HL-60 (cell line): ENCODE data around the gene LGALS4.

ENCODE experiments used
- DNase-seq, 2 experiments: peaks; one replicate each; pipeline ENCODE4 v3.0.0-alpha.2; 2010 to 2020; ENCODE audit warnings: low read depth in 1 of 2, low spot score in 1 of 2
- H3K27ac ChIP-seq: fragments of 250-450 bp; sonication (Bioruptor Pico); replicated peaks from 2 replicates; pipeline ENCODE4 v1.5.1; 2020; ENCODE audit warnings: mild to moderate bottlenecking, moderate library complexity
- H3K27me3 ChIP-seq: fragments of 250-450 bp; sonication (Bioruptor Pico); 2 replicates; pipeline ENCODE4 v1.5.1; 2021; ENCODE audit warnings: mild to moderate bottlenecking, moderate library complexity; ENCODE audit not compliant: insufficient read depth, poor library complexity, severe bottlenecking
- H3K4me3 ChIP-seq: replicated peaks from 2 replicates; pipeline ENCODE4 v1.5.1; 2011; ENCODE audit warnings: mild to moderate bottlenecking, control low read depth, low read length; ENCODE audit not compliant: insufficient read depth
- GABPA ChIP-seq: IDR thresholded peaks from 2 replicates; pipeline ENCODE4 v1.6.1; 2012; ENCODE audit warnings: low read depth
- POLR2AphosphoS5 ChIP-seq: IDR thresholded peaks from 2 replicates; pipeline ENCODE4 v1.6.1; 2012; ENCODE audit warnings: low read depth
- SPI1 ChIP-seq: IDR thresholded peaks from 2 replicates; pipeline ENCODE4 v1.6.1; 2012; ENCODE audit warnings: low read depth, mild to moderate bottlenecking, borderline replicate concordance
- TF ChIP-seq, protein P1 (sequence below): IDR thresholded peaks from 2 replicates; pipeline ENCODE4 v1.6.1; 2012; ENCODE audit warnings: low read depth; ENCODE audit not compliant: insufficient replicate concordance
- TF ChIP-seq, protein P2 (sequence below): IDR thresholded peaks from one replicate; pipeline ENCODE4 v1.5.1; 2011; ENCODE audit warnings: low read length, control low read depth, inconsistent platforms; ENCODE audit not compliant: insufficient read depth

The LGALS4 gene

DNA sequence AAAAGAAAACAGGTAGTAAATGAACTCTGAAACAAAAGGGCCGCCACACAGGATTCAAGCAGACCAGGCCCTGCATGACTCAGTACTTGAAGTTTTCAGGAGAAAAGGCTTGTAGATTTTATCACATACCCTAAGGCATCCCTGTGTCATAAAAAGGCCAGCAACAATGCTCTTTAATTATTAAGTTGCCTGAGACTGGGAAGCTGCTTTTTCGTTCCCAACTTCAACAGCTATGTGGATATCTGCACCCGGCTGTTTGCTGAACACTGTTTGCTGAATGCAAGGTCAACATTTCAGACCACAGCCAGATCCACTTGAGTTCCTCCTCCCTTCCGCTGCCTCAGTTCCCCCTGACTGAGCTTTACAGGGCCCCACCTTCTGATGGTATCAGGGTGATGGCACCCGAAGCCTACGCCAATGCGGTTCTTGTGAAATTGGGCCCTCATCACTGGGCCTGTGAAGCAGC lies 24.9 kb upstream of the LGALS4 start:
- Histone ChIP-seq H3K4me3 (no peak overlapping the region), H3K27ac (no peak overlapping the region), H3K27me3 (no peaks in the 10 kb centered on the region)
- TF ChIP-seq, protein P1, sequence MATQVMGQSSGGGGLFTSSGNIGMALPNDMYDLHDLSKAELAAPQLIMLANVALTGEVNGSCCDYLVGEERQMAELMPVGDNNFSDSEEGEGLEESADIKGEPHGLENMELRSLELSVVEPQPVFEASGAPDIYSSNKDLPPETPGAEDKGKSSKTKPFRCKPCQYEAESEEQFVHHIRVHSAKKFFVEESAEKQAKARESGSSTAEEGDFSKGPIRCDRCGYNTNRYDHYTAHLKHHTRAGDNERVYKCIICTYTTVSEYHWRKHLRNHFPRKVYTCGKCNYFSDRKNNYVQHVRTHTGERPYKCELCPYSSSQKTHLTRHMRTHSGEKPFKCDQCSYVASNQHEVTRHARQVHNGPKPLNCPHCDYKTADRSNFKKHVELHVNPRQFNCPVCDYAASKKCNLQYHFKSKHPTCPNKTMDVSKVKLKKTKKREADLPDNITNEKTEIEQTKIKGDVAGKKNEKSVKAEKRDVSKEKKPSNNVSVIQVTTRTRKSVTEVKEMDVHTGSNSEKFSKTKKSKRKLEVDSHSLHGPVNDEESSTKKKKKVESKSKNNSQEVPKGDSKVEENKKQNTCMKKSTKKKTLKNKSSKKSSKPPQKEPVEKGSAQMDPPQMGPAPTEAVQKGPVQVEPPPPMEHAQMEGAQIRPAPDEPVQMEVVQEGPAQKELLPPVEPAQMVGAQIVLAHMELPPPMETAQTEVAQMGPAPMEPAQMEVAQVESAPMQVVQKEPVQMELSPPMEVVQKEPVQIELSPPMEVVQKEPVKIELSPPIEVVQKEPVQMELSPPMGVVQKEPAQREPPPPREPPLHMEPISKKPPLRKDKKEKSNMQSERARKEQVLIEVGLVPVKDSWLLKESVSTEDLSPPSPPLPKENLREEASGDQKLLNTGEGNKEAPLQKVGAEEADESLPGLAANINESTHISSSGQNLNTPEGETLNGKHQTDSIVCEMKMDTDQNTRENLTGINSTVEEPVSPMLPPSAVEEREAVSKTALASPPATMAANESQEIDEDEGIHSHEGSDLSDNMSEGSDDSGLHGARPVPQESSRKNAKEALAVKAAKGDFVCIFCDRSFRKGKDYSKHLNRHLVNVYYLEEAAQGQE = no peak
- TF ChIP-seq SPI1 = no peak
- no peak; the same call in 1 of the 2 replicates for TF ChIP-seq POLR2AphosphoS5
- TF ChIP-seq, protein P2, sequence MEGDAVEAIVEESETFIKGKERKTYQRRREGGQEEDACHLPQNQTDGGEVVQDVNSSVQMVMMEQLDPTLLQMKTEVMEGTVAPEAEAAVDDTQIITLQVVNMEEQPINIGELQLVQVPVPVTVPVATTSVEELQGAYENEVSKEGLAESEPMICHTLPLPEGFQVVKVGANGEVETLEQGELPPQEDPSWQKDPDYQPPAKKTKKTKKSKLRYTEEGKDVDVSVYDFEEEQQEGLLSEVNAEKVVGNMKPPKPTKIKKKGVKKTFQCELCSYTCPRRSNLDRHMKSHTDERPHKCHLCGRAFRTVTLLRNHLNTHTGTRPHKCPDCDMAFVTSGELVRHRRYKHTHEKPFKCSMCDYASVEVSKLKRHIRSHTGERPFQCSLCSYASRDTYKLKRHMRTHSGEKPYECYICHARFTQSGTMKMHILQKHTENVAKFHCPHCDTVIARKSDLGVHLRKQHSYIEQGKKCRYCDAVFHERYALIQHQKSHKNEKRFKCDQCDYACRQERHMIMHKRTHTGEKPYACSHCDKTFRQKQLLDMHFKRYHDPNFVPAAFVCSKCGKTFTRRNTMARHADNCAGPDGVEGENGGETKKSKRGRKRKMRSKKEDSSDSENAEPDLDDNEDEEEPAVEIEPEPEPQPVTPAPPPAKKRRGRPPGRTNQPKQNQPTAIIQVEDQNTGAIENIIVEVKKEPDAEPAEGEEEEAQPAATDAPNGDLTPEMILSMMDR = no peak
- no peak for TF ChIP-seq GABPA
- DNase-seq = no peak

DNA sequence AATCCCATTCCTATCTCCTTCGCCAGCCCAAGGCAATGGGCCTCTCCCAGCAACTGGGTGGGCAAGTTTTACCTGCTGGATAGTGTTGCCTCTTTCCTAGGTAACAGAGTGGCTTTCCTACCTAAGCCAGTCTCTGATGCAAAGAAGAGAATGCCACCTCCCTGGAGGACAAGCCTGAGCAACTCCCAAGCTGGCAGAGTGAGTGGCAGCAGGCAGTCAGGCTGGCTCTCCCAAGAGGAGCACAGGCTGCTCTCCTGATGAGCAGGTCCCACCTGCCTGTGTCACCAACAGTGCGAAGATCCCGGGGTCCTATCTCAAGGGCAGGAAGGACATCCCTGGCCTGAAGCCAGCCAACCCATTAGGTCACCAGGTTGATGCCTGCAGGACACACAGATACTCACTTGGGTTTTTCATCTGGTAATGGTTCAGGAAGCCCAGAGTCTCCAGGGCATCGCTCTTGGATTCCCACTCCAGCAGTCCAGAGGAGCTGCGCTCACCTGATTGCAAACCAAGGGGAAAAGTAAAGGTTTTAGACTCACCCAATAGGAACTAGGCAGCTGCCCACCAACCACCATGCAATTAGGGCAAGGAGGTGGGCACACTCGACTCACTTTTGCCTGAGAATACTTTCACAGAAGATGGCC lies 24.4 kb upstream of the LGALS4 start:
- TF ChIP-seq POLR2AphosphoS5 (0 out of 2 replicates have a peak, but pooled peaks have one; percentile 48), SPI1 (no peak), GABPA (no peak)
- H3K27ac ChIP-seq = no peak overlapping the region

DNA sequence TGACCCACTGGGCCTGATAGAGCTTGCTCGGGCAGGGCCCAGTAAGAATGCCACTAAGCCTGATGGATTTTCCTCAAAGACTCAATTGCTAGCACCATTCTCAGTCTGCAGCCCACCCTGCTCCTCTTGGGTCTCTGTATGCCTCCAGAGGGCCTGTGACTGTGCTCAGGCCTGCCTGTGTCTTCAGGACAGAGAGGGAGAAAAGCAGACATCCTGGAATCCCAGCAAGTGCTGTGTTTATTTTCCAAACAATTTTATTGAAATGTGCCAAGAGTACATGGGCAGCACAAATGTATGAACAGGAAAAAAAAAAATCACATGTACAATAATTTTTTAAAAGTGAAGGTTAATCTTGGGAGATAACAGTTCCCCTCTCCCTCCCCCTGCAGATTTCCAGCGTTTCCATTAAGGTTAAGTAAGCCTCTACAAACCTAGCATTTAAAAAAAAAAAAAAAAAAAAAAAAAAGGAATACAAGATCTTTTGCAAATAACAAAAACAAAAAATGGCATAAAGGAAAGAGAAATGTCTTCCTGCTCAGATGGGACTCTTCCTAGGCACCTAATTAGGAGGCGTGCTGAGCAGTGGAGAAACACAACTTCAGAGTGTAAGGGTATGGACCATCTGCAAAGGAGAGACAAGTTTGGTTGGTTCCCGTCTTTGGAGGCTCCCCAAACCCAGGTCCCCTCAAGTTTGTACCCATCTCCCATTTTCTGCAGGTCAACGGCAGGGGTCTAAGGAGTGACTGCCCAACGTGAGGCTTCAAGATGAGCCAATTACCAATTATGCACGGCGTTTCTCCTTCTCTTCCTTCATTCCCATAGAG lies 23.6 kb upstream of the LGALS4 start:
- no peak overlapping the region for H3K27ac ChIP-seq
- DNase-seq = no peak
- no peaks in the 10 kb centered on the region for H3K27me3 ChIP-seq
- TF ChIP-seq, protein P2 = no peak
- TF ChIP-seq POLR2AphosphoS5 = no peak
- no peak for TF ChIP-seq SPI1
- TF ChIP-seq, protein P1 = no peak
- no peak for TF ChIP-seq GABPA
- no peak overlapping the region for H3K4me3 ChIP-seq

More for the DNA sequence above, 24.4 kb upstream of the LGALS4 start:
- H3K27me3 ChIP-seq = no peaks in the 10 kb centered on the region
- H3K4me3 ChIP-seq = no peak overlapping the region
- DNase-seq = no peak

DNA sequence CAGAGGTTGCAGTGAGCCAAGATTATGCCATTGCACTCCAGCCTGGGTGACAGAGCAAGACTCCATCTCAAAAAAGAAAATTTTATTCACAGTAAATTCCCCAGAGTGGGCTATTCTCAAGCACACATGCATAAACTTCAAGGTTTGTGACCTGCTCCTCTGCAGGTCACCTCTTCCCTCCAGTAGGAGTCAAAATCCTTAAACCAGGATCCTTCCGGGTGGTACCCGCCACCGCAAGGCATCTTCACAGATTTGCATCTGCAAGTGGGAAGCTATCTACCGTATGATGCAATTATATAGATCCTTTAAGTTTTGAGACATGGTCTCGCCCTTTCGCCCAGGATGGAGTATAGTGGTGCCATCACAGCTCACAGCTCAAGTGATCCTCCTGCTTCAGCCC lies 21.8 kb upstream of the LGALS4 start:
- no peak for DNase-seq
- H3K4me3 ChIP-seq = no peak overlapping the region
- no peak overlapping the region for H3K27ac ChIP-seq

More for the DNA sequence above, 21.8 kb upstream of the LGALS4 start:
- no peaks in the 10 kb centered on the region for H3K27me3 ChIP-seq
- TF ChIP-seq, protein P1 = no peak
- TF ChIP-seq POLR2AphosphoS5 = no peak
- TF ChIP-seq, protein P2 = no peak
- TF ChIP-seq SPI1 = no peak
- TF ChIP-seq GABPA = no peak
